ENCODE results near the gene NKX6-1. TPM values are rescaled to one million over a fixed set of nuclear protein-coding genes. Genes with fewer than 3 reads are reported as not detected.

Gene NKX6-1
- total and polyA plus RNA-seq, 2 experiments from 2014 or later, result 0.11 TPM; not detected in 1

DNA sequence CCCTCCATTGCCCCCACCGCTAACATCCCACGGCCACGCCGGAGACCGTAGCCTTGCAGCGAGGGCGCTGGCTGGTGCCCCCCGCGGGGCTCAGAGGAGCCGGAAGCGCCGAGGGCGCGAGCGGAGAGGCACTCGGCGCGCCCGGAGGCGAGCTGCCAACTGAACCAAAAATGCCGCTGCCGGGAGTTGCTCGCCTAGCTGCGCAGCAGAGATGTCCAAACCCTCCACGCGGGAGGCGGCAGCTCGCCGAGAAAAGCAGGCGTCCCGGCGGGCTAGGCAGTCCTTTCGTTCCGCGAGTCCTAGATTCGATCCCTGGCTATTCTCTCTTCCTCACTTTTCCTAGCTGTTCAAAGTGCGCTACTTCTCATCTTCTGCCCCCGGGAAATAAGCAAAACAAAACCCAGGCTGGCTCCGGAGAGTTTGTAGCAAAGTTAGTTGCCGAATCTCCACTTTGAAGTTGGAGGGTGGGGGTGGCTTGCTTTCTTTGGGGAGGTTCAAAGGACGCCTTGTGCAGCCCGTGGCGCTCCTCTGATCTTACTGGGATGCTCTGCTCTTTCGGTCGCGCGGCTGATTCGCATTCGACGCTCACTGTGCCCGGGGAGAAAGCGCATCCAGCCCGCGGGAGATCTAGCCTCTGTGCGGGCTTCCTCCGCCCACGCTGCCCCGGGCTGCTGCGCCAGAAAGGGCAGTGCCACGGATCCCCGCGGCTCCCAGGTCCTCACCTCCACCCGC lies 723 bp downstream of the NKX6-1 start:
- Histone ChIP-seq H3K9ac (no peak overlapping the region), H3K4me3 (peak overlapping the region; percentile 59), H2AFZ (peak overlapping the region; percentile 89), H3K9me2 (ENCODE audit: insufficient read depth) (no peaks in the 10 kb centered on the region), H3K9me3 (ENCODE audit: low read depth) (no peaks in the 10 kb centered on the region), H3K4me2 (ENCODE audit: unreplicated experiment) (peak overlapping the region; percentile 97), H3K79me2 (ENCODE audit: insufficient read depth) (no peaks in the 10 kb centered on the region), H3K4me1 (ENCODE audit: insufficient read depth) (no peaks in the 10 kb centered on the region), H3K27me3 (replicated peaks; ENCODE audit: insufficient read depth) (peaks cover 97% of the 10 kb centered on the region), H3K27ac (no peak overlapping the region), H3K36me3 (ENCODE audit: low read depth) (no peaks in the 10 kb centered on the region), H4K20me1 (ENCODE audit: insufficient read depth) (no peaks in the 10 kb centered on the region), H3F3A (ENCODE audit: insufficient read depth) (no peaks in the 10 kb centered on the region)
- DNase-seq, result peak; percentile 67
- 1 to 2% methylated on average over 60 to 61 of the region's 63 CpGs for WGBS, 2 experiments (ENCODE audit: low coverage in 1 of 2, low lambda C conversion rate in 2 of 2, missing lambda C conversion rate in 2 of 2)
- in situ Hi-C loops (cut with MboI), result no loop called here
- TF ChIP-seq EZH2 (IDR thresholded peaks at IDR 0.05; ENCODE audit: insufficient read depth, poor library complexity, severe bottlenecking), result peak; percentile 81
- no peak for TF ChIP-seq EZH2phosphoT487 (IDR thresholded peaks at IDR 0.05; ENCODE audit: insufficient read depth, low read depth)

DNA sequence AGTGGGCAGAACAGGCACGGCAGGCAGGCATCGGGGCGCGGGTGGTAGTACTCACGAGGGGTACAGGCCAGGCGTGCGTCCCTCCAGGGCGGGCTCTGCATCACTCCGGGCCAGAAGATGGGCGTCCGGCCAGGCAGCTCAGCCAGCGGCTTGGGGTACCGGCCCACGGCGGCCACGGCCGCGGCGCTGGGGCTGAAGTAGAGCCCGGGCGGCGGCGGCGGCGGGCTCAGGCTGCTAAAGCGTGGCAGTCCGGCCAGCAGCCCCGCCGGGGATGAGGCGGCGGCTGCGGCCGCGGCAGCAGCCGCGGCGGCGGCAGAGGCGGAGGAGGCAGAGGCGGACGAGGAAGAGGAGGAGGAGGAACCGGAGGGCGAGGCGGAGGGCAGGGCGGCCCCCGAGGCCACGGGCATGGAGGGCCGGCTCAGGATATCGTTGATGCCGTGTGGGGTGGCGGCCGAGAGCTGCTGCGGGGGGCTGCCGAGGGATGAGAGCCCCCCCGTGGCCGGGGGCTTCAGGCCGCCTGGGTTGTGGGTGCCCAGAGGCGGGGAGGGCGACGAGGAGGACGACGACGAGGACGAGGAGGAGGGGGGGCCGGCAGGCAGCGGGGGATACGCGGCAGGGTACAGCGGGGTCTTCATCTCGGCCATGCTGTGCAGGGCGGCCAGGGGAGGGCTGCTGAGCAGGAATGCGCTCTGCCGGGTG lies 1.4 kb downstream of the NKX6-1 start:
- peak; percentile 40 for DNase-seq
- Histone ChIP-seq H3K4me3 (peak overlapping the region; percentile 59), H3K27ac (no peak overlapping the region), H3K9ac (no peak overlapping the region), H3K79me2 (ENCODE audit: insufficient read depth) (no peaks in the 10 kb centered on the region), H3K9me2 (ENCODE audit: insufficient read depth) (no peaks in the 10 kb centered on the region), H4K20me1 (ENCODE audit: insufficient read depth) (no peaks in the 10 kb centered on the region), H2AFZ (peak overlapping the region; percentile 89), H3K4me1 (ENCODE audit: insufficient read depth) (no peaks in the 10 kb centered on the region), H3K4me2 (ENCODE audit: unreplicated experiment) (peak overlapping the region; percentile 97), H3K27me3 (replicated peaks; ENCODE audit: insufficient read depth) (peaks cover 97% of the 10 kb centered on the region), H3F3A (ENCODE audit: insufficient read depth) (no peaks in the 10 kb centered on the region), H3K9me3 (ENCODE audit: low read depth) (no peaks in the 10 kb centered on the region), H3K36me3 (ENCODE audit: low read depth) (no peaks in the 10 kb centered on the region)
- WGBS, 2 experiments (ENCODE audit: low coverage in 1 of 2, low lambda C conversion rate in 2 of 2, missing lambda C conversion rate in 2 of 2), result 7% methylated on average over 32 to 70 of the region's 73 CpGs
- TF ChIP-seq EZH2phosphoT487 (IDR thresholded peaks at IDR 0.05; ENCODE audit: insufficient read depth, low read depth), result 0 out of 2 replicates have a peak, but pooled peaks have one; percentile 16
- TF ChIP-seq EZH2 (IDR thresholded peaks at IDR 0.05; ENCODE audit: insufficient read depth, poor library complexity, severe bottlenecking), result no peak
- in situ Hi-C loops (cut with MboI), result no loop called here

DNA sequence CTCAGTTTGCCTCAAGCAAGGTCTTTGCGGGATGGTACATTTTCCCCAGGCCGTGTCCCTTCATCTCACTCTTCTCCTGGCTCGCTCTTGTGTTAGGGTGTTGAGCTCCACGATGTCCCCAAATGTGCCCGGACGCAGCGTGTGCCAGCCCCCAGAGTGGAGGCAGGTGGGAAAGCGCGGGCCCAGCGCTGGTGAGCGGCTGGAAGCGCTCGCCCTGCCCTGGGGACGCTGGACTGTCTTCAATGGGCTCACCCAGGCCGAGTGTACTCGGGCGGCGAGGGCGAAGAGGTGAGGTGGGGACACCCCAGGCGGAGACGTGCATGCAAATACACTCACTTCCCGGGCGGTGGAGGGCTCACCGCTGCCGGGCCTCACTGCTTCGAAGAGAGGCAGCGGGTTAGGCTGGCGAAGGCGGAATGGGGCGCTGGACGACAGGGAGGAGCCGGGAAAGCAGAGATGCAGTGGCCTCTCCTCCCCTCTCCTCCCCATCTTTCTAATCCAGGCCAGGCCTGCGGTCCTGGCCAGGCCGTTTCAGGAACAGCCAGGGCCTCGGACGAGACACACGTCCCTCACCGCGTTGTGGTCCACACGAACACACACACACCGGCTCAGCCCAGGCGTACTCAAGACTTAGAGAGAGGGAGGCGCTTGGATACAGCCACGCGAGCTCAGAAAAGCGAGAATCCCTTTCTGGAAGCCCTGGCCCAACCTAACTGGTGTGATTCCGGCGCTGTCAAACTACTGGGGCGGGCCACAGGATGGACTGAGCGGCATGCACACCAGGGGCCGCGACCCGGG lies 2.2 kb downstream of the NKX6-1 start:
- H3K9me2 ChIP-seq (ENCODE audit: insufficient read depth), result no peaks in the 10 kb centered on the region
- TF ChIP-seq EZH2phosphoT487 (IDR thresholded peaks at IDR 0.05; ENCODE audit: insufficient read depth, low read depth) (0 out of 2 replicates have a peak, but pooled peaks have one; percentile 18), EZH2 (IDR thresholded peaks at IDR 0.05; ENCODE audit: insufficient read depth, poor library complexity, severe bottlenecking) (no peak)
- no peaks in the 10 kb centered on the region for H3K9me3 ChIP-seq (ENCODE audit: low read depth)
- no peak overlapping the region for H3K27ac ChIP-seq
- H3K4me2 ChIP-seq (ENCODE audit: unreplicated experiment), result no peak overlapping the region
- H3F3A ChIP-seq (ENCODE audit: insufficient read depth), result no peaks in the 10 kb centered on the region
- no peaks in the 10 kb centered on the region for H3K4me1 ChIP-seq (ENCODE audit: insufficient read depth)
- H3K79me2 ChIP-seq (ENCODE audit: insufficient read depth), result no peaks in the 10 kb centered on the region
- peaks cover 97% of the 10 kb centered on the region for H3K27me3 ChIP-seq (replicated peaks; ENCODE audit: insufficient read depth)
- no peaks in the 10 kb centered on the region for H4K20me1 ChIP-seq (ENCODE audit: insufficient read depth)
- 23% methylated on average over 47 to 50 of the region's 53 CpGs for WGBS, 2 experiments (ENCODE audit: low coverage in 1 of 2, low lambda C conversion rate in 2 of 2, missing lambda C conversion rate in 2 of 2)
- no peak overlapping the region for H3K9ac ChIP-seq
- peak overlapping the region; percentile 89; the same call in 1 of the 2 replicates for H2AFZ ChIP-seq
- peak; percentile 27 for DNase-seq
- no peaks in the 10 kb centered on the region for H3K36me3 ChIP-seq (ENCODE audit: low read depth)
- 0 out of 2 replicates have a peak overlapping the region, but pooled peaks have one; percentile 59 for H3K4me3 ChIP-seq
- in situ Hi-C loops (cut with MboI), result no loop called here

DNA sequence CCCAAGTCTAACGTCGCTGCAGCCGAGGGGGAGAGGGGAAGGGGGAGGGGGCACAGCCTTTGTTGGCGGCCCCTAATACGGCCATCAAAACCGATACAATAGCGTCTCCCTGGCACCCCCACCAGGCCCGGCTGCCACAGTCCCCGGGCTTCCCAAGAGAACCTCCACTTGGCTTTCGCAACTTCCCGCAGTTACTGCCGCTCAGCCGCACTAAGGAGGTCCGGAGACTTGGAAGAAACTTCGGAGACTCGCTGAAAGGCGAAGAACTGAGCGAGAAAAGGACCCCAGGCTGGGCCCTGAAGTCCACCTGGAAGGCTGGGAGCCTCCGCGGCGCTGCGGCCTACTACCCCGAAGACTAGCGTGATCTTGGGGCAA lies 2.8 kb downstream of the NKX6-1 start:
- Histone ChIP-seq H3K4me2 (ENCODE audit: unreplicated experiment) (no peak overlapping the region), H3K27ac (no peak overlapping the region), H2AFZ (no peak overlapping the region), H3K9me2 (ENCODE audit: insufficient read depth) (no peaks in the 10 kb centered on the region), H3K79me2 (ENCODE audit: insufficient read depth) (no peaks in the 10 kb centered on the region), H3K9ac (no peak overlapping the region), H3K4me1 (ENCODE audit: insufficient read depth) (no peaks in the 10 kb centered on the region), H4K20me1 (ENCODE audit: insufficient read depth) (no peaks in the 10 kb centered on the region), H3F3A (ENCODE audit: insufficient read depth) (no peaks in the 10 kb centered on the region), H3K4me3 (no peak overlapping the region), H3K36me3 (ENCODE audit: low read depth) (no peaks in the 10 kb centered on the region), H3K9me3 (ENCODE audit: low read depth) (no peaks in the 10 kb centered on the region), H3K27me3 (replicated peaks; ENCODE audit: insufficient read depth) (peaks cover 97% of the 10 kb centered on the region)
- in situ Hi-C loops (cut with MboI), result no loop called here
- TF ChIP-seq EZH2phosphoT487 (IDR thresholded peaks at IDR 0.05; ENCODE audit: insufficient read depth, low read depth), result no peak
- no peak for TF ChIP-seq EZH2 (IDR thresholded peaks at IDR 0.05; ENCODE audit: insufficient read depth, poor library complexity, severe bottlenecking)
- no peak for DNase-seq
- 23 to 29% methylated on average over 22 to 24 of the region's 24 CpGs for WGBS, 2 experiments (ENCODE audit: low coverage in 1 of 2, low lambda C conversion rate in 2 of 2, missing lambda C conversion rate in 2 of 2)
